Neural cell (in vitro differentiated cells): ENCODE measurements around the gene FBP2. TPM values are rescaled to one million over a fixed set of nuclear protein-coding genes. Genes with fewer than 3 reads are reported as not detected.

Source experiments
- H2AFZ ChIP-seq: fragments of 200-600, 300-800 bp; sonication (generic), shearing (Covaris generic); 2 replicates; pipeline ENCODE4 v1.6.0; 2014; ENCODE audit warnings: low read depth, mild to moderate bottlenecking, antibody characterized with exemption, low read length, moderate library complexity
- H3F3A ChIP-seq: fragments of 200-600 bp; shearing (Covaris generic); 2 replicates; pipeline ENCODE4 v1.6.1; 2016; ENCODE audit warnings: mild to moderate bottlenecking, moderate library complexity, mixed read lengths, antibody characterized with exemption, low read length; ENCODE audit not compliant: insufficient read depth, poor library complexity, severe bottlenecking
- H3K27ac ChIP-seq: fragments of 200-600, 300-800 bp; sonication (generic), shearing (Covaris generic); 2 replicates; pipeline ENCODE4 v1.5.1; 2014; ENCODE audit warnings: mild to moderate bottlenecking, low read length, moderate library complexity
- H3K27me3 ChIP-seq: fragments of 300-800, 200-600 bp; sonication (generic), shearing (Covaris generic); 2 replicates; pipeline ENCODE4 v1.6.0; 2014; ENCODE audit warnings: mild to moderate bottlenecking, low read depth, low read length, moderate library complexity; ENCODE audit not compliant: insufficient read depth
- H3K36me3 ChIP-seq: fragments of 300-800, 200-600 bp; sonication (generic), shearing (Covaris generic); 2 replicates; pipeline ENCODE4 v1.5.1; 2014; ENCODE audit warnings: mild to moderate bottlenecking, antibody characterized with exemption, low read length, moderate library complexity; ENCODE audit not compliant: insufficient read depth
- H3K4me2 ChIP-seq: fragments of 300-800, 200-600 bp; sonication (generic), shearing (Covaris generic); 2 replicates; pipeline ENCODE4 v1.6.0; 2014; ENCODE audit warnings: mild to moderate bottlenecking, low read length
- H3K4me3 ChIP-seq: fragments of 300-800, 200-600 bp; sonication (generic), shearing (Covaris generic); 2 replicates; pipeline ENCODE4 v1.5.1; 2014; ENCODE audit warnings: mild to moderate bottlenecking, low read length, moderate library complexity
- H3K79me2 ChIP-seq: fragments of 200-600 bp; shearing (Covaris generic); replicated peaks from 2 replicates; pipeline ENCODE4 v1.6.0; 2014; ENCODE audit warnings: mild to moderate bottlenecking, low read length, moderate library complexity; ENCODE audit not compliant: insufficient read depth
- H3K9ac ChIP-seq: fragments of 300-800, 200-600 bp; sonication (generic), shearing (Covaris generic); 2 replicates; pipeline ENCODE4 v1.6.1; 2016; ENCODE audit warnings: mild to moderate bottlenecking, low read length, mixed read lengths
- H3K9me2 ChIP-seq: fragments of 200-600 bp; shearing (Covaris generic); 2 replicates; pipeline ENCODE4 v1.6.1; 2016; ENCODE audit warnings: mild to moderate bottlenecking, low read length, mixed read lengths; ENCODE audit not compliant: insufficient read depth
- H3K9me3 ChIP-seq: fragments of 200-600, 300-800 bp; sonication (generic), shearing (Covaris generic); 2 replicates; pipeline ENCODE4 v1.6.1; 2016; ENCODE audit warnings: mild to moderate bottlenecking, mixed run types, low read length, moderate library complexity, mixed read lengths
- H4K20me1 ChIP-seq: fragments of 200-600 bp; shearing (Covaris generic); 2 replicates; pipeline ENCODE4 v1.6.1; 2016; ENCODE audit warnings: mild to moderate bottlenecking, mixed run types; ENCODE audit not compliant: insufficient read depth
- CTCF ChIP-seq: fragments of 450-650 bp; IDR thresholded peaks from 2 replicates; pipeline ENCODE4 v1.5.1; 2014; ENCODE audit warnings: antibody characterized with exemption, mild to moderate bottlenecking, moderate library complexity; ENCODE audit not compliant: poor library complexity, severe bottlenecking
- EP300 ChIP-seq: fragments of 450-650 bp; conservative IDR thresholded peaks from 2 replicates; pipeline ENCODE4 v1.6.1; 2014; ENCODE audit warnings: antibody characterized with exemption, mild to moderate bottlenecking, moderate library complexity; ENCODE audit not compliant: poor library complexity, severe bottlenecking
- EZH2 ChIP-seq: fragments of 200-600, 300-800 bp; shearing (Covaris generic), sonication (generic); IDR thresholded peaks from 2 replicates; pipeline ENCODE4 v1.6.1; 2014; ENCODE audit warnings: antibody characterized with exemption, low read length, borderline replicate concordance, mild to moderate bottlenecking; ENCODE audit not compliant: insufficient read depth, poor library complexity, severe bottlenecking
- MXI1 ChIP-seq: fragments of 450-650 bp; conservative IDR thresholded peaks from 2 replicates; pipeline ENCODE4 v1.6.1; 2014; ENCODE audit warnings: antibody characterized with exemption, mild to moderate bottlenecking; ENCODE audit not compliant: poor library complexity, severe bottlenecking
- RAD21 ChIP-seq: fragments of 450-650 bp; conservative IDR thresholded peaks from 2 replicates; pipeline ENCODE4 v1.6.1; 2014; ENCODE audit warnings: antibody characterized with exemption, mild to moderate bottlenecking, moderate library complexity
- REST ChIP-seq: IDR thresholded peaks from 2 replicates; pipeline ENCODE4 v1.6.1; 2012; ENCODE audit warnings: borderline replicate concordance
- SMC3 ChIP-seq: fragments of 450-650 bp; conservative IDR thresholded peaks from 2 replicates; pipeline ENCODE4 v1.6.1; 2014; ENCODE audit warnings: antibody characterized with exemption, mild to moderate bottlenecking, moderate library complexity; ENCODE audit not compliant: poor library complexity
- polyA plus RNA-seq: library from polyadenylated mRNA; depleted of rRNA; stranded (reverse); fragments of >200 nt; gene quantifications from 2 replicates; pipeline ENCODE4 v1.2.3, GENCODE V29; 2014

Gene FBP2
- polyA plus RNA-seq, 1 donor from 2014 or later, result not detected

- Histone ChIP-seq H3K4me2 (no peak overlapping the region), H3K4me3 (no peak overlapping the region), H2AFZ (no peak overlapping the region)
These were observed 13.2 kb upstream of the FBP2 start for GRCh38 chr9:94606646-94607422.

More at GRCh38 chr9:94606646-94607422, 13.2 kb upstream of the FBP2 start:
- TF ChIP-seq REST, result no peak
- no peak for TF ChIP-seq EP300
- TF ChIP-seq RAD21, result no peak
- no peak for TF ChIP-seq SMC3
- TF ChIP-seq EZH2, result no peak
- no peak for TF ChIP-seq CTCF
- no peak for TF ChIP-seq MXI1
- H3K9me3 ChIP-seq, result no peaks in the 10 kb centered on the region
- H3K36me3 ChIP-seq, result no peaks in the 10 kb centered on the region
- no peaks in the 10 kb centered on the region for H4K20me1 ChIP-seq
- no peak overlapping the region for H3K27ac ChIP-seq
- no peaks in the 10 kb centered on the region for H3F3A ChIP-seq
- no peaks in the 10 kb centered on the region for H3K27me3 ChIP-seq
- no peaks in the 10 kb centered on the region for H3K79me2 ChIP-seq
- no peak overlapping the region for H3K9ac ChIP-seq
- no peaks in the 10 kb centered on the region for H3K9me2 ChIP-seq
